HG03097 (cell line): ENCODE data around the gene VPS13A.
"Not testable (repeated sequence)": the region's sequence is repeated elsewhere in the genome, so short reads cannot be mapped to it uniquely, and the experiment has no call there.

Experiments used
- ATAC-seq: cut with Tn5 transposase; IDR thresholded peaks from one replicate; pipeline ENCODE4 v1.9.1; 2021; ENCODE audit not compliant: unreplicated experiment, low FRiP score

The VPS13A gene

DNA sequence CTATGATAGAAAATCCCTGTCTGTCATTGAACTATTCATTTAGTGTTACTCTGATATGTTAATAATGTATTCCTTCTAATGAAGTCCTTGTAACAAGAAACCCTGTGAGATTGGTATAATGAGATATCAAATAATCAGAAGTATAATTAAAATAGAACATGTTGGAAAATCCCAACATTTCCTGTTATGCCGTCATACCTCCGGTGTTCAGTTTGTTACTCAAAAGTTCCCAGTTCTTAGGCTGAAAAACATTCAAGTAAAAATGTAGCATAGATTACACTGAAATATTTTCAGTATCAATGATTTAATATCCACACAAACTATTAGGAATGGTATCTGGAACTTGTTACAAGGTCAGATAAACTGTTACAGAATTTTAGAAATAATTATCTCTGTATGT, 243.3 kb downstream of the VPS13A start:
- no peak for ATAC-seq

- no peak for ATAC-seq
Measured at GRCh38 chr9:77421506-77422265, 244.4 kb downstream of the VPS13A start.

GRCh38 chr9:77422969-77423368, 245.6 kb downstream of the VPS13A start:
- no peak for ATAC-seq

DNA sequence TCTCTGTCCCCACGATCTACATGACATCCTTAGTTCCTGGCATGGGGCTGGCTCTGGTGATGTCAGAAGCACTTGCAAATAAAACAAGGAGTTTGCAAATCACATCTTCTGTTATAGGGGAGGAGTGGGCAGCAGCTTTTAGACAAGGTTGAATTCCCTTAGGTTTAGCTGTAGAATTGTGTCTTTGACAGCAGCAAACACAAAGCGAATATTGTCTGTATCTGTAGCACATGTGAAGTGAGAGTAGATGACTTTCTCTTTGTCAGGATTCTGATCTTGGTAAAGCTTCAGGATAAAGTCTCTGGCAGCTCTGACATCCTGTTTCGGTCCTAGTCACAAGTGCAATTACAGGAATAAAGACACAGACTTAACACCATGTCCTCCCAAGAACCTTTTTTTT, 246.5 kb downstream of the VPS13A start:
- ATAC-seq, result no peak

DNA sequence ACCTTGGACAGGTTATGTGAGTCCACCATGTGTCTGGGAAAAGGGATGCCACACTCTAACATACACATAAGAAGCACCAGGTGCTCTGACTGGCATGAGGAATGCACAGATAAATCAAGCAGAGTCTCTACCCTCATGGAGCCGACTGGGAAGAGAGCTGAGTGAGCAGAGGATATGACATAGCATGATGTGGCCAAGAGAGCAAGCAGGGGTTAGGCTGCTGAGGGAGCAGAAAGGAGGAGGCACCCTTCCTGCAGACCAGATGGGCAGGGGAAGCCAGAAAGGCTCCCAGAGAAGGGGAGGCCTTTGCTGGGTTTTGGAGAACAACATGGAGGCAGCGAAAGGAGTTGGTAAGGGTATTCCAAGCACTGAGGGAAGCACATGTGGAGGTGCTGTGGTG, 247.7 kb downstream of the VPS13A start:
- no peak for ATAC-seq

- no peak for ATAC-seq
Measured at GRCh38 chr9:77426712-77427111, 249.4 kb downstream of the VPS13A start.

DNA sequence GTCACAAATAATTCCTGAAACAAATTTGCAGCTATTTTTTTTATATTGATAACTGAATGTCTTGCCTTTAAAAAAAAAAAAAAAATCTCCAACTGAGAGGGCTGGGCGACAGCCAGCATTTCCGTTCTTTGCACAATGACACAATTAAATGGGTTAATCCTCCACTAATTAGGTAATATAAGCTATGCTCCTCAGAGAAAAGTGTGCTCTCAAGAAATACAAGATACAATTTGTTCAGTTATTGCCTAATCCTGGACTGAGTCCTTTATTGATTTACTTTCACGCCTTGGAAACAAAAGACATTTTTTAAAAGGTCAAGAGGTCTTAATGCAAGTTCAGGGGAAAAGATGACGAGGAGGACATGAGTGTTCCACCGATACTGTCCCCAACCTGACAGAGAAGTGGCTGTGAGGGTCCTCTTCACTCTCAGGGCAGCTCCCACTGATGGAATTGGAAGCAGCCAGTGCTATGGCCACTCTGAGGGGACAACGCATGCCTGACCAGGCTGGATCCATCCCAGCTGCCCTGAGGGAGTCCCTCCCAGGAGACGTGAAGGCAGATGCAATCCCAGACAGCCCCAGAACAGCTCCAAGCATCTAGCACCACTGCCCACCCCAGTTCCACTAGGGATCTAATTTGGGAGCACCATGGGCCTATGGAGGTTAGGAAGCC, 250.1 kb downstream of the VPS13A start:
- no peak for ATAC-seq

DNA sequence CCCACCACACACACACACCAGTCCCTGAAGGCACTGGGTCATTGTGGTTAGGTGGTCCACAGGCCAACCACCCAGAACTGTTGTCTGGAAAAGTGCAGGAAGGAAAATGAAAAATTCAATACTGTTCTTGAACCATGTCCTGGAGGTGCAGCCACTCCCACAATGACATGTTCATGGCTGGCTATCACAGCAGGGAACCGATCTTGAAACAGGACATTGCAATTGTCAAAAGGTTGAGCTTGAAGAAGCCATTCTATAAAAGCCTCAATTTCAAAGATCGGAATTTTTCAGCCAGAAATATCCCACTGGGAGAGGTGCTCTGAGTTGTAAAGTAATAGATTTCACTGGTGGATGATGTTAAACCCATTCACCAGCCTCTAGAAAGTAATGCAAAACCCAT, 252.6 kb downstream of the VPS13A start:
- ATAC-seq, result no peak

DNA sequence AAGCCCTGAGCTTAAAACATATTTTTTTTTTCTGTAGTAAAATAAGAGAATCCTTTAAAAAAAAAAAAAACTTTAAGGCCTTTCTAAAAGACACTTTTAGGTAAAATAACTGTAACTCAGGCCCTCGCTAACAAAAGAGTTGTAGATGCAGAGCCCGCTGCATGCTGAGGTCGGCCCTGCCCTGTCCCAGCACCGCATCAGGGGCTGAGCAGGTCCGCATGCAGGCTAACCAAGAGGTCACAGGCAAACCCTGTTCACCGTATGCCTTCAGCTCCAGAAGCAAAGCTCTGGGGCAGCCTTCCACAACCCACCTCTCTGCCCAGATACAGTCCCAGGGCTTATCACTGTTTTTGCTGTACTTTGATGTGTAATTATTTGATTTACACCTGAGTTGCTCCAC, 254.7 kb downstream of the VPS13A start:
- no peak for ATAC-seq

DNA sequence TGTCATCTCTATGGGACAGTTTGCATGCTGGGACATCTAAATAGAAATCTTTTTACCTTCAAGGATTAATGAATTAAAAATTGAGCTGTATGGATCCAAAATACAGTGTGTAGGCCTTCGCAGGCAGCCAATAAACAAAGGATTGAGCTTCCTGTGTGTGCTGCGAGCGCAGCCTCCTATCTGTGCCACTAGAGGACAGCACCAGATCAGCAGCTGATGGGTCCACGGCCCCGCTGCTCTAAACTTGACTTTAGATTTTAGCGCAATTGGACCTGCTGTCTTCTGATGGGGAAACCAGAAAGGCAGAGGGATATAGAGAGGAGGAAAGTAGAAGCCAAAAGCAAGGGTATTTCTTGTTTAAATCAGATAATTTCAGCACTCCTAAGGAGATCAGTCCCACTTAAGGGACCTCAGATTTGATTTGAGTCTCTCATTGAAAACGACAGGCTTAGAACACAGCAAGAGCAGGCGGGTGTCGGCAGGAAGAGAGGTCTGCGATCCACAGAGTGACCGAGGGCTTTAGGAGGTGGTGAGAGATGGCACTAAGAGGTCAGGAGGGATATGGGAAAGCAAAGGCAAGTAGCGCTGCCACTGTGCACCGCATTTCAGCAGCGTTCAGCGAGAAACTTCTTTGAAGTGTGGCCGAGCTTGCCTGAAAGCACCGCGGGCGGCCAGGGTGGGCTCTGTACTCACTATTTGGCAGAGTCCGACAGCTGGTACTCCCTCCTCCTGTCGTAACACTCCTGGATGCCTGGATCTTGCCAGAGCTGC, 256.5 kb downstream of the VPS13A start:
- ATAC-seq, result peak; percentile 58

DNA sequence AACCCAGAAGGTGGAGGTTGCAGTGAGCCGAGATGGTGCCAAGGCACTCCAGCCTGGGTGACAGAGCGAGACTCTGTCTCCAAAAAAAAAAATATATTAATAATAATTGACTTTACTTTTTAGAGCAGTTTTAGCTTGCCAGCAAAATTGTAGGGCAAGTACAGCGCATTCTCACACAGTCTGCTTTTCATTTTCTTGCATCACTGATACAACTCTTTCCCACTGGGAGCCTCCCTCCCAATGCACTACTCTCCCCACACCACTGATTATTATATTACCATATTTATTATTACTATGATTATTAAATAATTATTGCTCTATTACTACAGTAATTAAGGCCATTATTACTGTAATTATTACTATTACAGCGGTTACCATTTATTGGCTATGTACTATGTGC, 257.9 kb downstream of the VPS13A start:
- no peak for ATAC-seq

- no peak for ATAC-seq
Measured at GRCh38 chr9:77435688-77436087, 258.4 kb downstream of the VPS13A start.

- no peak for ATAC-seq
Measured at GRCh38 chr9:77438653-77439052, 261.3 kb downstream of the VPS13A start.

GRCh38 chr9:77440057-77440456, 262.7 kb downstream of the VPS13A start:
- no peak for ATAC-seq

- not testable (repeated sequence) for ATAC-seq
Measured at GRCh38 chr9:77441124-77441523, 263.8 kb downstream of the VPS13A start.

GRCh38 chr9:77442436-77442835, 265.1 kb downstream of the VPS13A start:
- ATAC-seq, result no peak

GRCh38 chr9:77447646-77448045, 270.3 kb downstream of the VPS13A start:
- no peak for ATAC-seq

- ATAC-seq, result no peak
Measured at GRCh38 chr9:77449240-77450084, 272.1 kb downstream of the VPS13A start.

- ATAC-seq, result no peak
Measured at GRCh38 chr9:77450085-77450475, 272.7 kb downstream of the VPS13A start.

DNA sequence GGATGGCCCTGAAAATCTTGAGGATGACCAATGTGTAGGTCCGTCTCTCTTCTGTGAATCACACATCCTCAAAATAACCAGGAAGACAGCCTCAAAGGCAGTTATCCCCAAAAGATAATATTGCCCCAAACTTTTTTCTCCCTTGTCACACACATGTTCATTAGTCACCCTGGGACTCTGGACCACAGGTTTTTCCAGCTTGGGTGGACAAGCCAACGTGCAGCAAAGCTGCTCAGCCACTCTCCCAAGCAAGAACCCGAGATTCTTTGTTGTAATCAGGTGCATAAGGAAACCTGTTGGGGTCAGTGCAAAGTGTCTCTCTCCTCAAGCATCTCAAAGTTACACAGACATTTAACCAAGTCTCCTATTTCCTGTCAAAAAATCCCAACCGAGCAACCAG, 274.2 kb downstream of the VPS13A start:
- ATAC-seq, result no peak
